Hepatocyte (in vitro differentiated cells): ENCODE data around the gene SMIM35. TPM values are rescaled to one million over a fixed set of nuclear protein-coding genes. Genes with fewer than 3 reads are reported as not detected.
"Not testable (repeated sequence)": the region's sequence is repeated elsewhere in the genome, so short reads cannot be mapped to it uniquely, and the experiment has no call there.

Source experiments
- DNase-seq: peaks from one replicate; pipeline ENCODE4 v3.0.0-alpha.2; 2016; ENCODE audit warnings: low spot score
- H2AFZ ChIP-seq: fragments of 200-600 bp; sonication (generic); 2 replicates; pipeline ENCODE4 v1.6.0; 2016; ENCODE audit warnings: antibody characterized with exemption, mild to moderate bottlenecking
- H3K27ac ChIP-seq: fragments of 200-600 bp; sonication (generic); 2 replicates; pipeline ENCODE4 v1.5.1; 2016; ENCODE audit warnings: mild to moderate bottlenecking
- H3K27me3 ChIP-seq: fragments of 200-600 bp; sonication (generic); 2 replicates; pipeline ENCODE4 v1.6.1; 2016
- H3K36me3 ChIP-seq: fragments of 200-600 bp; sonication (generic); replicated peaks from 2 replicates; pipeline ENCODE4 v1.5.1; 2016; ENCODE audit warnings: low read depth; ENCODE audit not compliant: insufficient read depth
- H3K4me1 ChIP-seq: fragments of 200-600 bp; sonication (generic); 2 replicates; pipeline ENCODE4 v1.5.1; 2016; ENCODE audit warnings: mild to moderate bottlenecking, moderate library complexity; ENCODE audit not compliant: insufficient read depth
- H3K4me2 ChIP-seq: fragments of 200-600 bp; sonication (generic); 2 replicates; pipeline ENCODE4 v1.6.0; 2016
- H3K4me3 ChIP-seq: fragments of 200-600 bp; sonication (generic); 2 replicates; pipeline ENCODE4 v1.5.1; 2016; ENCODE audit warnings: mild to moderate bottlenecking
- H3K79me2 ChIP-seq: fragments of 200-600 bp; sonication (generic); 2 replicates; pipeline ENCODE4 v1.6.0; 2017; ENCODE audit warnings: mild to moderate bottlenecking
- H3K9me2 ChIP-seq: fragments of 200-600 bp; sonication (generic); replicated peaks from 2 replicates; pipeline ENCODE4 v1.6.0; 2017; ENCODE audit warnings: mild to moderate bottlenecking; ENCODE audit not compliant: insufficient read depth
- H3K9me3 ChIP-seq: fragments of 200-600 bp; sonication (generic); 2 replicates; pipeline ENCODE4 v1.5.1; 2016; ENCODE audit warnings: low read depth, mild to moderate bottlenecking
- H4K20me1 ChIP-seq: fragments of 200-600 bp; sonication (generic); 2 replicates; pipeline ENCODE4 v1.6.0; 2016; ENCODE audit warnings: mild to moderate bottlenecking; ENCODE audit not compliant: insufficient read depth, poor library complexity, severe bottlenecking
- EZH2 ChIP-seq: fragments of 200-600 bp; sonication (generic); IDR thresholded peaks from 2 replicates; pipeline ENCODE4 v1.6.1; 2016; ENCODE audit warnings: antibody characterized with exemption, mild to moderate bottlenecking, borderline replicate concordance
- EZH2phosphoT487 ChIP-seq: fragments of 200-600 bp; sonication (generic); IDR thresholded peaks from one replicate; pipeline ENCODE4 v1.6.1; 2018; ENCODE audit warnings: antibody characterized with exemption, mild to moderate bottlenecking, low read depth, moderate library complexity; ENCODE audit not compliant: unreplicated experiment, severe bottlenecking
- WGBS: methylation state at CpG from one replicate; pipeline ENCODE4 v1.1.6; 2016; ENCODE audit warnings: low lambda C conversion rate; ENCODE audit errors: missing lambda C conversion rate; 5-methylcytosine and 5-hydroxymethylcytosine counted together
- polyA plus RNA-seq: library from polyadenylated mRNA; unstranded; fragments of >200 nt; fragmentation: Nextera tagmentation; extraction: Ambion mirVana; gene quantifications from 2 replicates; pipeline ENCODE4 v1.2.1, GENCODE V29; 2016
- total RNA-seq: library from RNA; depleted of rRNA; stranded (reverse); fragments of >200 nt; gene quantifications from 2 replicates; pipeline ENCODE4 v1.2.3, GENCODE V29; 2014
- TF ChIP-seq, protein P1 (sequence below): fragments of 200-600 bp; sonication (generic); IDR thresholded peaks from 2 replicates; pipeline ENCODE4 v1.5.1; 2016; ENCODE audit warnings: antibody characterized with exemption, mild to moderate bottlenecking; ENCODE audit not compliant: poor library complexity

Gene SMIM35
- total and polyA plus RNA-seq, 2 experiments from 2014 or later: 0.03 TPM; not detected in 1

DNA sequence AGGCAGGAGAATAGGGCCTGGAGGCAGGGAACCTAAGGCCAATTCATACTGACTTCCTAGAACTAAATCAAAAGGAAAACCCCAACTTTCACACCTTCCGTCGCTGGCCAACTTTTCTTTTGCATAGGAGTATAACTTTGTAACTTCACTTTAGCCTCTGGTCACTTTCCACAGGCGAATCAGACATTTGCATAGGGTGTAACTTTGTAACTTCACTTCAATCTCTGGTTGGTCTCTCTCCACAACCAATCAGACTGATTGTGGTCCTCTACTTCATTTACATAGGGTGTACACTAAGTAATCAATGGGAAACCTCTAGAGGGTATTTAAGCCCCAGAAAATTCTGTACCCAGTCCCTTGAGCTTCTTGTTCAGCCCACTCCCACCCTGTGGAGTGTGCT lies 21.4 kb downstream of the SMIM35 start:
- Histone ChIP-seq H3K27ac (no peak overlapping the region), H3K4me2 (no peak overlapping the region), H3K4me1 (no peaks in the 10 kb centered on the region), H4K20me1 (no peaks in the 10 kb centered on the region), H3K9me3 (no peaks in the 10 kb centered on the region), H3K9me2 (no peaks in the 10 kb centered on the region), H2AFZ (no peak overlapping the region), H3K79me2 (no peaks in the 10 kb centered on the region), H3K27me3 (peaks cover 3% of the 10 kb centered on the region), H3K4me3 (no peak overlapping the region), H3K36me3 (no peaks in the 10 kb centered on the region)
- 95% methylated on average over 3 of the region's 3 CpGs for WGBS
- TF ChIP-seq EZH2phosphoT487: no peak
- TF ChIP-seq EZH2: no peak
- TF ChIP-seq, protein P1, sequence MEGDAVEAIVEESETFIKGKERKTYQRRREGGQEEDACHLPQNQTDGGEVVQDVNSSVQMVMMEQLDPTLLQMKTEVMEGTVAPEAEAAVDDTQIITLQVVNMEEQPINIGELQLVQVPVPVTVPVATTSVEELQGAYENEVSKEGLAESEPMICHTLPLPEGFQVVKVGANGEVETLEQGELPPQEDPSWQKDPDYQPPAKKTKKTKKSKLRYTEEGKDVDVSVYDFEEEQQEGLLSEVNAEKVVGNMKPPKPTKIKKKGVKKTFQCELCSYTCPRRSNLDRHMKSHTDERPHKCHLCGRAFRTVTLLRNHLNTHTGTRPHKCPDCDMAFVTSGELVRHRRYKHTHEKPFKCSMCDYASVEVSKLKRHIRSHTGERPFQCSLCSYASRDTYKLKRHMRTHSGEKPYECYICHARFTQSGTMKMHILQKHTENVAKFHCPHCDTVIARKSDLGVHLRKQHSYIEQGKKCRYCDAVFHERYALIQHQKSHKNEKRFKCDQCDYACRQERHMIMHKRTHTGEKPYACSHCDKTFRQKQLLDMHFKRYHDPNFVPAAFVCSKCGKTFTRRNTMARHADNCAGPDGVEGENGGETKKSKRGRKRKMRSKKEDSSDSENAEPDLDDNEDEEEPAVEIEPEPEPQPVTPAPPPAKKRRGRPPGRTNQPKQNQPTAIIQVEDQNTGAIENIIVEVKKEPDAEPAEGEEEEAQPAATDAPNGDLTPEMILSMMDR: no peak
- DNase-seq: no peak

DNA sequence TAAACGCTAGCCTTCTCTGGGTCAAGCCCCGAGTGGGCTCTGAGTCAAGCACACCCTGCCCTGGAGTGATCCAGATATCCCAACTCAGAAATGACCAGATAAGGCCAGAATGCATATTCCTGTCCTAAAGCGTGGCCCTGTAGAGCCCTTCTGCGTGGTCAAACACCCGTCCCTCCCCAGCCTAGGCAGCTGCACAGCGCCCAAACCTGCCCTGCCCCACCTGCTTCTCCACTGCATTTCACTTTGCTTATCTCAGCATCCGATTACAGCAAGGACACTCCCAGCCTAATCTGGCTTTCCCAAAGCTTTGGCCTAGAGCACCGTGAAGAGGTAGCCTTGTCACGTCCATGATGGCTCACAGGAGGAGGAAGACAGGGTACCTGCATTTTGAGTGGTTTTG lies 21.8 kb downstream of the SMIM35 start:
- no peak overlapping the region for H2AFZ ChIP-seq
- DNase-seq: no peak
- peaks cover 3% of the 10 kb centered on the region for H3K27me3 ChIP-seq
- WGBS: 69% methylated on average over 9 of the region's 9 CpGs
- H4K20me1 ChIP-seq: no peaks in the 10 kb centered on the region
- TF ChIP-seq EZH2: no peak
- TF ChIP-seq EZH2phosphoT487: no peak
- TF ChIP-seq, protein P1: no peak
- H3K27ac ChIP-seq: no peak overlapping the region
- no peaks in the 10 kb centered on the region for H3K36me3 ChIP-seq
- H3K4me2 ChIP-seq: no peak overlapping the region
- H3K79me2 ChIP-seq: no peaks in the 10 kb centered on the region
- no peaks in the 10 kb centered on the region for H3K4me1 ChIP-seq
- no peaks in the 10 kb centered on the region for H3K9me2 ChIP-seq
- H3K4me3 ChIP-seq: no peak overlapping the region
- no peaks in the 10 kb centered on the region for H3K9me3 ChIP-seq

DNA sequence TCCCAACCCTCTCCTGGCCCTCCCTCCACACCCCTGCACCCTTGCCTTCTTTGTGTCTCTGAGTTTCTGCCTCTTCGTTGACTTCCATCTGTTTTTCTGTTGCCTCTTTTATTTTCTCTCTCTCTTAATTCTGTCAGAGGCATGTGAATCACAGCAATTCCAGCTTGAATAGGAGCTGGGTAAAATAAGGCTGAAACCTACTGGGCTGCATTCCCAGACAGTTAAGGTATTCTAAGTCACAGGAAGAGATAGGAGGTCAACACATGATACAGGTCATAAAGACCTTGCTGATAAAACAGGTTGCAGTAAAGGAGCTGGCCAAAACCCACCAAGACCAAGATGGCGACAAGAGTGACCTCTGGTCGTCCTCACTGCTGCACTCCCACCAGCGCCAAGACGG lies 24.1 kb downstream of the SMIM35 start:
- DNase-seq, H4K20me1 ChIP-seq, H3K4me2 ChIP-seq, H3K79me2 ChIP-seq, H3K9me3 ChIP-seq, H3K27ac ChIP-seq, H2AFZ ChIP-seq, H3K9me2 ChIP-seq, H3K4me3 ChIP-seq, H3K27me3 ChIP-seq, H3K36me3 ChIP-seq, H3K4me1 ChIP-seq: not testable (repeated sequence)
- WGBS: 92% methylated on average over 5 of the region's 5 CpGs

DNA sequence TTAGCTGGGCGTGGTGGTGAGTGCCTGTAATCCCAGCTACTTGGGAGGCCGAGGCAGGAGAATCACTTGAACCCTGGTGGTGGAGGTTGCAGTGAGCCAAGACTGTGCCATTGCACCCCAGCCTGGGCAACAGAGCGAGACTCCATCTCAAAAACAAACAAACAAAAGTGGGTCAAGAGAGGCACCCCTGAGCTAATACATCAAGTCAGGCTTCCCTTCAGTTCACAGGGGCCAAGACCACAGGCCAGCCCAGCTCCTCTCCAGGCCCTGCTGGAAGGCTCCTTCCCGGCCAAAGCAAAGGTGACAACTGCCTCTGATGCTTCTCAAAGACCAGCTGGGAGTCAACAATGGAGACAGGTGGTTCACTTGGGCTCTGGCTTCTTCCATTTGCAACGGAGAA lies 24.6 kb downstream of the SMIM35 start:
- H3K4me3 ChIP-seq, H2AFZ ChIP-seq: not testable (repeated sequence)
- WGBS: 94% methylated on average over 5 of the region's 5 CpGs

More for the DNA sequence above, 24.6 kb downstream of the SMIM35 start:
- H3K4me1 ChIP-seq, H4K20me1 ChIP-seq, H3K9me2 ChIP-seq, H3K9me3 ChIP-seq, DNase-seq, H3K36me3 ChIP-seq, H3K4me2 ChIP-seq, H3K27ac ChIP-seq, H3K27me3 ChIP-seq, H3K79me2 ChIP-seq: not testable (repeated sequence)
